ENCODE data around the gene EXOG.

DNA sequence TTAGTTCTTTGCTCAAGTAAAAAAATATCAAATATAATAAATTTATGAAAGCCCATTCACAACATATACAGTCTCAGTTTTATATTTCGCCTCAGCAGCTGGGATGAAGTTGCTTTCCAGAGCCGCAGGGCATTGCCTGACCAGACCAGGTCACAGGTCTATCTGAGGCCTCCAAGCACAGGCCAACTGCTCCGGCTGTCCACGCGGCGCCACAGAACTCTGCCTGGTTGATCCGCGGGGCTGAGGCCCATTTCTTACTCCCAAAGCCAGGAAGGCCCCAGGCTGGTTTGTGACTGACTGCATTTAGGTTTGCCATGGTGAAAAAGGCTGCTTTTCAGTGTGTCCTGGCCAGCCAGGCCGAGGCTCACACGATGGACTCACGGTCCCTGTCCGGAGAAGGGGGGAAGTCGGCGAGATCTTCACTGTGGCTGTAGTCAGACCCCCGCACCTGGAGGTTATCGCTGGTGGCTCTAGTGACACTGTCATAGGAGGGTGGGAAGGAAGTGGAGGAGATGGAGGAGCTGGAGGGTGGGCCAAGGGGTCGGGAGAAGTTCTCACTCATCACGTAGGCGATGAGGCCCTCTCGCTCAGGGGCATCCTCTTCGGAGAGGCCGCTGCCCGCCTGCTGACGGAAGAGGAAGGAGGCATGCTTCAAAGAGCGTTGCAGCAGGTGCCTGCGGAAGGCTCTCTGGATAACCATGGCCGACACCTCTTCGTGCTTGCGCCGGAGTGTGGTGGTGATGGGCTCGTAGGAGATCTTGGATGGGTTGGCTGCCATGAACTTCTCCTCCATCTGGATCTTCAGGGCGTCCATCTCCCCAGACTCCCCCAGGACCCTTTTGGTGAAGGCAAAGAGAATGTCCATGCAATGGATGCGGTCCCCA is 54.1 kb downstream of the EXOG start:
- TF ChIP-seq, protein P1, sequence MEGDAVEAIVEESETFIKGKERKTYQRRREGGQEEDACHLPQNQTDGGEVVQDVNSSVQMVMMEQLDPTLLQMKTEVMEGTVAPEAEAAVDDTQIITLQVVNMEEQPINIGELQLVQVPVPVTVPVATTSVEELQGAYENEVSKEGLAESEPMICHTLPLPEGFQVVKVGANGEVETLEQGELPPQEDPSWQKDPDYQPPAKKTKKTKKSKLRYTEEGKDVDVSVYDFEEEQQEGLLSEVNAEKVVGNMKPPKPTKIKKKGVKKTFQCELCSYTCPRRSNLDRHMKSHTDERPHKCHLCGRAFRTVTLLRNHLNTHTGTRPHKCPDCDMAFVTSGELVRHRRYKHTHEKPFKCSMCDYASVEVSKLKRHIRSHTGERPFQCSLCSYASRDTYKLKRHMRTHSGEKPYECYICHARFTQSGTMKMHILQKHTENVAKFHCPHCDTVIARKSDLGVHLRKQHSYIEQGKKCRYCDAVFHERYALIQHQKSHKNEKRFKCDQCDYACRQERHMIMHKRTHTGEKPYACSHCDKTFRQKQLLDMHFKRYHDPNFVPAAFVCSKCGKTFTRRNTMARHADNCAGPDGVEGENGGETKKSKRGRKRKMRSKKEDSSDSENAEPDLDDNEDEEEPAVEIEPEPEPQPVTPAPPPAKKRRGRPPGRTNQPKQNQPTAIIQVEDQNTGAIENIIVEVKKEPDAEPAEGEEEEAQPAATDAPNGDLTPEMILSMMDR (IDR thresholded peaks at IDR 0.05): no peak
- no peak for TF ChIP-seq POLR2A (IDR thresholded peaks at IDR 0.05)

Measured in uterus (tissue), 2 donors.